OCI-LY1 (cell line): Measurements from ENCODE around the gene LYL1.

Experiments used
- H2AFZ ChIP-seq: fragments of 200-600 bp; sonication (generic), shearing (Covaris generic); 2 replicates; pipeline ENCODE4 v1.6.0; 2014; ENCODE audit warnings: antibody characterized with exemption, mild to moderate bottlenecking, low read length
- H3F3A ChIP-seq: fragments of 200-600 bp; sonication (generic), shearing (Covaris generic); 2 replicates; pipeline ENCODE4 v1.6.0; 2014; ENCODE audit warnings: mild to moderate bottlenecking, antibody characterized with exemption, low read length, moderate library complexity; ENCODE audit not compliant: insufficient read depth
- H3K27ac ChIP-seq: fragments of 200-600 bp; sonication (generic); 2 replicates; pipeline ENCODE4 v1.5.1; 2014; ENCODE audit warnings: low read length, mixed run types, mild to moderate bottlenecking, low read depth; ENCODE audit not compliant: poor library complexity, severe bottlenecking
- H3K27me3 ChIP-seq: fragments of 200-600 bp; sonication (generic); 2 replicates; pipeline ENCODE4 v1.6.0; 2014; ENCODE audit warnings: antibody characterized with exemption, mild to moderate bottlenecking, low read length, moderate library complexity; ENCODE audit not compliant: insufficient read depth
- H3K36me3 ChIP-seq: fragments of 200-600 bp; sonication (generic); 2 replicates; pipeline ENCODE4 v1.6.1; 2014; ENCODE audit warnings: mild to moderate bottlenecking, antibody characterized with exemption, low read length, moderate library complexity, mixed read lengths; ENCODE audit not compliant: insufficient read depth
- H3K4me1 ChIP-seq: fragments of 200-600 bp; sonication (generic); 2 replicates; pipeline ENCODE4 v1.5.1; 2014; ENCODE audit warnings: mild to moderate bottlenecking, low read length, moderate library complexity; ENCODE audit not compliant: insufficient read depth, severe bottlenecking
- H3K4me2 ChIP-seq: fragments of 200-600 bp; sonication (generic), shearing (Covaris generic); 2 replicates; pipeline ENCODE4 v1.6.1; 2014; ENCODE audit warnings: low read length
- H3K4me3 ChIP-seq: fragments of 200-600 bp; sonication (generic); 2 replicates; pipeline ENCODE4 v1.5.1; 2014; ENCODE audit warnings: low read length, low read depth, mild to moderate bottlenecking, mixed read lengths; ENCODE audit not compliant: poor library complexity, severe bottlenecking
- H3K79me2 ChIP-seq: fragments of 200-600 bp; shearing (Covaris generic); 2 replicates; pipeline ENCODE4 v1.6.1; 2016; ENCODE audit warnings: mixed run types, low read length, mixed read lengths; ENCODE audit not compliant: insufficient read depth
- H3K9ac ChIP-seq: fragments of 200-600 bp; sonication (generic), shearing (Covaris generic); 2 replicates; pipeline ENCODE4 v1.6.1; 2014; ENCODE audit warnings: mild to moderate bottlenecking, low read length, mixed read lengths
- H3K9me2 ChIP-seq: fragments of 200-600 bp; sonication (generic), shearing (Covaris generic); 2 replicates; pipeline ENCODE4 v1.6.1; 2014; ENCODE audit warnings: low read depth, mild to moderate bottlenecking, low read length, mixed read lengths
- H3K9me3 ChIP-seq: fragments of 200-600 bp; shearing (Covaris generic); 2 replicates; pipeline ENCODE4 v1.6.1; 2014; ENCODE audit warnings: low read length, mixed read lengths
- H4K20me1 ChIP-seq: fragments of 200-600 bp; sonication (generic), shearing (Covaris generic); 2 replicates; pipeline ENCODE4 v1.6.0; 2016; ENCODE audit warnings: mild to moderate bottlenecking, low read length; ENCODE audit not compliant: insufficient read depth
- CTCF ChIP-seq: fragments of 200-600 bp; sonication (generic), shearing (Covaris generic); IDR thresholded peaks from 2 replicates; pipeline ENCODE4 v1.5.1; 2017; ENCODE audit warnings: mild to moderate bottlenecking, antibody characterized with exemption, low read length, moderate library complexity, mixed read lengths
- EZH2 ChIP-seq: fragments of 200-600 bp; sonication (generic), shearing (Covaris generic); IDR thresholded peaks from 2 replicates; pipeline ENCODE4 v1.8.0; 2017; ENCODE audit warnings: borderline replicate concordance, mixed run types, mild to moderate bottlenecking, antibody characterized with exemption, low read length, moderate library complexity, mixed read lengths

Gene LYL1

DNA sequence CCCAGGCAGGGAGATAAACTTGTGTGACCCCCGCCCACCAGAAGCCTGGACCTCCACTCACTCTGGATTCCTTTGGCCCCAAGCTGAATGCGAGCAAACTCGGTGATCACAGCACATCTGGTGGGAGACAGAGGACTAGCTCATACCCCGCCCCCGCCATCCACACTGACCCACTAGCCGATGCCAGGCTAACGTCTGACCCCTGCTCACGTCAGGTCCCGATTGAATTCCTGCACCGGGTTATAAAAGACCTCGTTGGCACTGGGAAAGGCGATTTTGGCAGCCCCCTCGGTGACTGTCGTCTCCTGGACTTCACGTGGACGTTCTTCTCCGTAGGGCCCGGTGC is 13.3 kb upstream of the LYL1 start:
- peaks cover 22% of the 10 kb centered on the region; the same call in 1 of the 2 replicates for H3K79me2 ChIP-seq
- peaks cover 18% of the 10 kb centered on the region; the same call in 1 of the 2 replicates for H3K36me3 ChIP-seq
- H3F3A ChIP-seq = peaks cover 4% of the 10 kb centered on the region; the same call in 1 of the 2 replicates
- H3K4me1 ChIP-seq = peaks cover 42% of the 10 kb centered on the region
- H3K4me3 ChIP-seq = peak overlapping the region; percentile 86
- TF ChIP-seq CTCF = no peak
- no peak for TF ChIP-seq EZH2
- peak overlapping the region; percentile 41 for H3K27ac ChIP-seq
- H4K20me1 ChIP-seq = no peaks in the 10 kb centered on the region
- H3K9ac ChIP-seq = peak overlapping the region; percentile 75
- H3K9me3 ChIP-seq = no peaks in the 10 kb centered on the region
- no peaks in the 10 kb centered on the region for H3K9me2 ChIP-seq
- H2AFZ ChIP-seq = no peak overlapping the region
- H3K4me2 ChIP-seq = peak overlapping the region; percentile 82
- H3K27me3 ChIP-seq = no peaks in the 10 kb centered on the region

DNA sequence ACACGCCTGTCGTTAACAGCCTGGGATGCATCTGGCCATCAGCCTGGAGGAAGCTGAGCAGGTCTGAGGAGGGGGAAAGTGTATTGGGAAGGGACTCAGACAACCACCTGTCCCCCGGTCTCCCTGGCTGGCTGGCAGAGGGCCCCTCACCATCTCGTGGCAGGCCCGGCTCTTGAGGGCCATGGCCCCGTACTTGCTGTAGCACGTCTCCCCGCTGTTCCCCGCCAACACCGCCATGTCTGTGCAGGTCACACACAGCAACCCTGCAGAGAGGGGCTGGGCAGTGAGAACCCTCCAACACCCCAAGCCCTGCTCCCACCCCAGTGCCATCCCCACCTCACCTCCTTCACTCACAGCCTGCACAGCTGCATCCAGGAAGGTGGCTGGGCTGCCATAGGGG is 9.9 kb upstream of the LYL1 start:
- peaks cover 27% of the 10 kb centered on the region for H3K36me3 ChIP-seq
- TF ChIP-seq EZH2 (no peak), CTCF (no peak)
- peaks cover 4% of the 10 kb centered on the region; the same call in 1 of the 2 replicates for H3F3A ChIP-seq
- H3K4me3 ChIP-seq = no peak overlapping the region
- H3K9me3 ChIP-seq = no peaks in the 10 kb centered on the region
- H3K9ac ChIP-seq = no peak overlapping the region
- no peaks in the 10 kb centered on the region for H3K9me2 ChIP-seq
- H4K20me1 ChIP-seq = no peaks in the 10 kb centered on the region
- H3K4me1 ChIP-seq = peaks cover 17% of the 10 kb centered on the region
- H3K27ac ChIP-seq = no peak overlapping the region
- no peaks in the 10 kb centered on the region for H3K27me3 ChIP-seq
- no peak overlapping the region for H2AFZ ChIP-seq
- H3K79me2 ChIP-seq = no peaks in the 10 kb centered on the region
- H3K4me2 ChIP-seq = no peak overlapping the region

DNA sequence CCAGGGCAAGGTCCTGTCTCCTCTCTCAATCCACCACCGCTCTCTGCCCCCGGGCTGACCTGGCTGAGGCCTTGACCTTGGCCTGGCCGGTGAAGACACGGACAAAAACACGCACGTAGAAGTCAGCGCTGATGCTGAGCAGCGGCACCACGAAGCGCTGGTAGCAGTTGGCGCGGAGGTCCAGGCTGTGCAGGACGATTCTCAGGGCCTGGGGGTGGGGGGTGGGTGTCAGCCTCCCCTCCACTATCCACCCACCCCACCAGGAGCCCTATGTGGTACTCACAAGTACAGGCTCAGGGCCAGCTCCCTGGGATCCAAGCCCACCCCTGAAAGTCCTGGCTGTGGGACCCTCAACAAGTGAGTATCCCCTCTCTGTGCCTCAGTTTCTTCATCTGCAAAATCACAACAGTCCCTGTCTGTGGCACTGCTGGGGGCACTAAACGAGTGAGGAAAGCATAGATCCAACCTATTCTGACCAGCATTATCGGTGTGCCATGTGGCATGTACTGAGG is 7.5 kb upstream of the LYL1 start:
- H3K36me3 ChIP-seq = peaks cover 31% of the 10 kb centered on the region
- H3K9ac ChIP-seq = no peak overlapping the region
- H3K4me1 ChIP-seq = peaks cover 15% of the 10 kb centered on the region

More for the DNA sequence above, 7.5 kb upstream of the LYL1 start:
- H2AFZ ChIP-seq = no peak overlapping the region
- no peaks in the 10 kb centered on the region for H4K20me1 ChIP-seq
- no peaks in the 10 kb centered on the region for H3K27me3 ChIP-seq
- no peaks in the 10 kb centered on the region for H3K79me2 ChIP-seq
- no peak overlapping the region for H3K27ac ChIP-seq
- no peak overlapping the region for H3K4me2 ChIP-seq
- no peak for TF ChIP-seq CTCF
- no peak for TF ChIP-seq EZH2
- H3F3A ChIP-seq = no peaks in the 10 kb centered on the region
- no peak overlapping the region for H3K4me3 ChIP-seq
- H3K9me2 ChIP-seq = no peaks in the 10 kb centered on the region
- no peaks in the 10 kb centered on the region for H3K9me3 ChIP-seq
